GM18508 (cell line): ENCODE data around the gene GCH1.
"Not testable (repeated sequence)": the region's sequence is repeated elsewhere in the genome, so short reads cannot be mapped to it uniquely, and the experiment has no call there.

Experiments
- ATAC-seq: cut with Tn5 transposase; IDR thresholded peaks from one replicate; pipeline ENCODE4 v1.9.1; 2021; ENCODE audit warnings: moderate number of reproducible peaks; ENCODE audit not compliant: insufficient read depth, unreplicated experiment

The GCH1 gene, protein sequence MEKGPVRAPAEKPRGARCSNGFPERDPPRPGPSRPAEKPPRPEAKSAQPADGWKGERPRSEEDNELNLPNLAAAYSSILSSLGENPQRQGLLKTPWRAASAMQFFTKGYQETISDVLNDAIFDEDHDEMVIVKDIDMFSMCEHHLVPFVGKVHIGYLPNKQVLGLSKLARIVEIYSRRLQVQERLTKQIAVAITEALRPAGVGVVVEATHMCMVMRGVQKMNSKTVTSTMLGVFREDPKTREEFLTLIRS

DNA sequence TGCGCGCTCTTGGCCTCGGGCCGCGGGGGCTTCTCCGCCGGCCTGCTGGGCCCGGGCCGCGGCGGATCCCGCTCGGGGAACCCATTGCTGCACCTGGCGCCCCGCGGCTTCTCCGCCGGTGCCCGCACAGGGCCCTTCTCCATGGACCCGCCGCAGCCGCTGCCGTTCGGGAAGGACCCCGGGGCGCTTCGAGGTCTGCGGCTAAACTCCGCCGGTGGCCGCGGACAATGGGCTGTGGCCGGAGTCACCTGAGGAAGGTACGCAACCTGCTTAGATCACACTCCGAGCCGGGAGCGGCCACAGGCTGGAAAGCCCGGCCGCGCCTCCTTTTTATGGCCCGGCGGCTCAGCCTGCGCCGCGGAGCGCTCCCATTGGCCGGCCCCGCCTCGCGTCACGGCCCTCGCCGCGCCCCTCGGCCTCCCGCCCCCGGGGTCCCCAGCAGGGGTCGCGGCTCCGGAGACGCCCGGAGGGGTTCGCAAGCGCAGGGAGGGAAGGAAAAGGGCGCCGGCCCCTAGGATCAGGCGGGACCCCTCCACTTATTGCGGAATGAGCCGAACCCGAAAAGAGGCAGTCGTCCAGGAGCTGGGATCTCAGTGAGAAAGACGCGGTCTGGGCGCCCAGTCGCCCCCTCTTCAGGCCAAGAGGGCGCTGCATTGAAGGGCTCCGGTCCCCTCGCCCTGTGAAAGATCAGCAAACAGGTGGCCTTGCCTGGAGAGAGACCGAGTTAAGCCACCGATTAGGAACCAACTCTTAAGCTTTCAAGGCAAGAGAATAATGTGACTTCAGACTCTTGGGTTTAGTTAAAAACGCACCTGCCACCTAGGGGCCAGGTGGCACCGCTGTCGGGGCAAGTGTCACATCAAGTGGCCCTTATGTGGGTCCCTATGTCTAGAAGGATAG is at the start of gene GCH1:
TSS of gene GCH1 (minus strand) at position 306 of the 900 bp plus-strand sequence. CDS start at position 143, 163 bp downstream.
- peak; percentile 42 for ATAC-seq

DNA sequence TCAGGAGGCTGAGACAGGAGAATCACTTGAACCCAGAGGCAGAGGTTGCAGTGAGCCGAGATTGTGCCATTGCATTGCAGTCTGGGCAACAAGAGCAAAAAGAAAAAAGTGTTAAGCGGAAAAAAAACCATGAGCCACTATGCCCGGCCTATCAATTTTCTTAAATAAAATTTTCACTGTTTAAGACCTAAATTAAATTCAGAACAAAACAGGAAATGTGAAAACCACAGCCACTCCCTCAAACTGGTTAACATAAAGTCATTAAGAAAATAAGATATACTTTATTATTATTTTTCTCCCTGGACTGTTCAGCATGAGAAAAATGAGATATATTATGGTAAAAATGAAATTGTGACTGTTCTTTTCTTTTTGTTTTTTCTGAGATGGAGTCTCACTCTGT is 44.6 kb upstream of the GCH1 start:
- no peak for ATAC-seq

DNA sequence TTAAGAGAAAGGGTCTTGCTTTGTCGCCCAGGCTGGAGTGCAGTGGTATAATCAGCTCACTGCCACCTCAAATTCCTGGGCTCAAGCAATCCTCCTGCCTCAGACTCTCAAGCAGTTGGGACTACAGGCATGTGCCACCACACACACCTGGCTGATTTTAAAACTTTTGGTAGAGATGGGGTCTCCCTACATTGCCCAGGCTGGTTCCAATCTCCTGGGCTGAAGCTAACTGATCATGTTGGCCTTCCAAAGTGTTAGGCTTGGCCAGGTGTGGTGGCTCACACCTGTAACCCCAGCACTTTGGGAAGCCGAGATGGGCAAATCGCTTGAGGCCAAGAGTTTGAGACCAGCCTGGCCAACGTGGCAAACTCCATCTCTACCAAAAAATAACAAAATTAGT is 43.9 kb upstream of the GCH1 start:
- ATAC-seq = no peak

DNA sequence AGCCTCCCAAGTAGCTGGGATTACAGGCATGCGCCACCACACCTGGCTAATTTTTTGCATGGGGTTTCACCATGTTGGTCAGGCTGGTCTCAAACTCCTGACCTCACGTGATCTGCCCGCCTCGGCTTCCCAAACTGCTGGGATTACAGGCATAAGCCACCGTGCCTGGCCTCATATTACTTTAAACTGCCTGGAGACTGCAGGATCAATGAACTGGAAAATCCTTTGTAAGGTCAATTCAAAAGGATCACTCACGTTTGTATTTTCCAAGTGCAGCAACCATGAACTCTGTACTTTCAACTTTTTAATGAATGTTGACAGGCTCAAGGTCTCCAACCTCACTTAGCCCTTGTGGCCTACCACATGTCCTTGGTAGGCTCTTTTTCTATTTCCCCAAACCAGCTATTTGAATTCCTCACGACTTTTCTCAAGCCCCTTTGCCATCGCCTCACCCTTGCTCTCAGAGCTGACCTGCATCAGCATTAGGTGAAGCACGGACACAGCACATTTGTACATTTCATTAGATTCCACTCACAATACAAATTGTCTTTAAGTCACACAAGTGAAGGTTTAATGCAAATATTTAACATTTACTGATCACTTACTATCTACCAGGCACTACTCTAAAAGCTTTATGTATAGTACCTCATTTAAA is 42.2 kb upstream of the GCH1 start:
- no peak for ATAC-seq

DNA sequence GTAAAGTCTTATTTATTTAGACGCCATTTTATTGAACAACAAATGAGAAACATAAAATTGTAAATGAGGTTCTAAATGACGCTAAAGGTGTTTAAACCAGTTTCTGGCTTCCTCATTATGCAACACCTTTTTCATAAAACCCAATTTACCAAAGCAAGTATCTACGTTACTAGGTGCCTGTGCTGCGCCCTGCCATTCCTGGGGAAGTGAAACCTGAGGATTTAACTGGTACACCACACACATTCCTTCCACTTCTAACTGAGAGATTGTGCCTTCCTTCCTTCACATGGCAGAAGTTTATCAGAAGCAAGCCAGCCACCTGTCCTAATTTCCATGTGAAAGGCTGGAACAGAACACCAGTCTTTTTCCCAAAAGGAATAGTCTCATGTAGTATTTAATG is 40.3 kb upstream of the GCH1 start:
- ATAC-seq = no peak

DNA sequence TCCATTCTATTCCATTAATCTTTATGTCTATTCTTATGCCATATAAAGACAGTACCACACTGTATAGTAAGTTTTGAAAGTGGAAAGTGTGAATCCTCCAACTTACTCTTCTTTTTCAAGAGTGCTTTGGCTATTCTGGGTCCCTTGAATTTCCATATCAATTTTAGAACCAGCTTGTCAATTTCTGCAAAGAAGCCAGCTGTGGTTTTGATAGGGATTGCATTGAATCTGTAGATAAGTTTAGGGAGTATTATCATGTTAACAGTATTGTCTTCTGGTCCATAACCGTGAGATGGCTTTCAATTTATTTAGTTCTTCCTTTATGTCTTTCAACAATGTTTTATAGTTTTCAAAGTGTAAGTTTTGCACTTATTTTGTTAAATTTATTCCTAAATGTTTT is 34.2 kb upstream of the GCH1 start:
- ATAC-seq = no peak

DNA sequence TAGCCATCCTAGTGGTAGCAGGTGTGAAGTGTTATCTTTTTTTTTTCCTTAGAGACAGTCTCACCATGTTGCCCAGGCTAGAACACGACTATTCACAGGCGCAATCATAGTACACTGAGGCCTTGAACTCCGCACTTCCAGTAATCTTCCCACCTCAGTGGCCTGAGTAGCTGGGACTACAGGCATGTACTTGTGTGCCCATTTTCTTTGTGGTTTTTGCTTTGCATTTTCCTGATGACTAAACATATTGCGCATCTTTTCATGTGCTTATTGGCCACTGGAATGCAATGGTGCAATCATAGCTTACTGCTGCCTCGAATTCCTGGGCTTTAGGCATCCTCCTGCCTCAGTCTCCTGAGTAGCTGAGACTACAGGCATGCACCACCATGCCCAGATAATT is 33.3 kb upstream of the GCH1 start:
- no peak for ATAC-seq

DNA sequence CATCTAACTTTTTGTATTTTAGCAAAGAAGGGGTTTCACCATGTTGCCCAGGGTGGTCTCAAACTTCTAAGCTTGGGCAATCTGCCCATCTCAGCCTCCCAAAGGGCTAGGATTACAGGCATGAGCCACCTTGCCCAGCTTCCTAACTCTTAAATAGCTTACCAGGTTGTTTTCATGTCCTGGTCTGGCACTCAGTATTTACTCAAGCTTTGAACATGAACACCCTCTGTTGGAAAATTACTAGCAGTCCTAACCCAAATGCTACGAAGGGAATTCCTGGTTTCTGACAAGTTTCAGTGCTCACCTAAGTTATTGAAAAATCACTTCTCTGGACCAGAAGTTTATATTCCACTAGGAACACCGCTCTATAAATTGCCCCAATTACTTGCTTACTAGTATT is 32.5 kb upstream of the GCH1 start:
- ATAC-seq = no peak

DNA sequence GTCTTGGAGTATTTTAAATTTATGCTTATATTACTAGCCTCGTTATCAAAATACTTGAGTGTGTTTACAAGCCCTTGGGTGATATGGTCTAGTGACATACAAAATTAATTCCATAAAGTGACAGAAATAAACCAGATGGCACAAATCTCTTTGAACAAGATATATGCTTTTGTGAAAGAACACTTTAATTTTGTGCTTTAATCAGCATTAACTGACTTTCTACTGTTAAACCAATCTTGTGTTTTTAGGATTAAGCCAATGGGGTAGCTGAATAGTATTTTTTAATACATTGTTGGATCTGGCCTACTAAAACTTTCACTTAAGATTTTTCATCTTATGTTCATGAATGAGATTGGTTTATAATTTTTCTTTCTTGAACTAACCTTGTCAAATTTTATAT is 30.4 kb upstream of the GCH1 start:
- ATAC-seq = no peak

DNA sequence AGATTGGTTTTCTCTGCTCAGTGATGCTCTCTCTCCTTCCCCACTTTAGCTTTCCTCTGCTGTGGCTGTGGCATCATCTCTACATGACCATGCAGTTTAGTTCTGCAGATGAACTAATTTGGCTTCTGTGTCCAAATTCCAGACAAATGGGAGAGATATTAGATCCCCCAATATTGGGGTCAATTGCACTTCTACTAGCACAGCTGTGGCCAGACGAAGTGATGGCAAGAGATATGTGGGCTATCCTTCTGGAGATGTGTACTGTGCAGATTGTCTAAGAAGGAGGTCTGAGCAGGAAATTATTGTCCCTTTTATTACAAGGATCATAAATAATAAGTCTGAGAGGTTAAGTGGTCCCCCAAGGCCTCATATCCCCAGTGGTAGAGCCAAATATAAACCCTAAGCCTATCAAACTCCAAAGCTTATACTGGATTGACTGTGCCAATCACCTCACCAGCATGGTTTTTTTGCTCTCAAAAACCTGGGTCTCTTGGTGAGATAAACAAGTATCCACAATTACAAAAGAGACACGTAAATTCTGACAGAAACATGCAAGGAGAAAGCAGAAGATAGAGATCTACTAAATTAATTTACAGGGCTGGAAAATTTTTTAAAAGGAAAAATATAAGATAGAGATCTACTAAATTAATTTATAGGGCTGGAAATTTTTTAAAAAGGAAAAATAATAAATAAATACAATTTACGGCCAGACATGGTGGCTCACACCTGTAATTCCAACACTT is 29.1 kb upstream of the GCH1 start:
- no peak for ATAC-seq

DNA sequence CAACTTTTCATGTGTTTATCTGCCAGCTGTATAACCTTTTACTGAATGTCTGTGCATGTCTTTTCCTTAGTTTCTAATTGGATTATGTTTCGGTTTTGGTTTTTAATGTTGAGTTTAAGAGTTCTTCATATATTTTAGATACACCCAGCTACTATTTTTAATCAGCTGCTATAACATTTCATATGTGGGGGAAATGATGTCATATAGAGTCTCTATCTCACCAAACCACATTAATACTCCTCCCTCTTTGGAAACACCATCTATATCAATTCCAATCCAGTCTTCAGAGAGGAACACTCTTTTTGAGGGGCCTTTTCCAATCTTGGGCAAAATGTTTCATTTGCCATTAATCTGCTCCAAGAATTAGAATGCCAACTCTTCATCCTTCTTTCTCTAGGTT is 28.5 kb upstream of the GCH1 start:
- no peak for ATAC-seq

DNA sequence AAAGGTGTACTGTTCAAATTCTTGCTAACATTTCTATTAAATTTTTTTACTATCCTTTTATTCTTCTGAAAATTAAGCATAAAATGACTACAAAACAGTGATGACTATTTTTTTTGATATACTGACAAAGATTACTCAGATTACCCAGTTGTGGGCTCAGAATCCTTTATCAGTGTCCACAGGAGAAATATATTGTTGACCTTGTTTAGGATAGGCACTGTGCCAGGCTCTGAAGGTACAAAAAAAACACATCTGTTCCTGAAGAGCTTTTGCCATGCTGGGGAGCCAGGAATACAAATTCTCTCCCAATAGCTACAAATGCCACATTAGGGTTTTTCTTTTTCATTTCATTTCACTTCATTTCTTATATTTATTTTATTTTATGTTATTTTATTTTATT is 26.9 kb upstream of the GCH1 start:
- no peak for ATAC-seq

DNA sequence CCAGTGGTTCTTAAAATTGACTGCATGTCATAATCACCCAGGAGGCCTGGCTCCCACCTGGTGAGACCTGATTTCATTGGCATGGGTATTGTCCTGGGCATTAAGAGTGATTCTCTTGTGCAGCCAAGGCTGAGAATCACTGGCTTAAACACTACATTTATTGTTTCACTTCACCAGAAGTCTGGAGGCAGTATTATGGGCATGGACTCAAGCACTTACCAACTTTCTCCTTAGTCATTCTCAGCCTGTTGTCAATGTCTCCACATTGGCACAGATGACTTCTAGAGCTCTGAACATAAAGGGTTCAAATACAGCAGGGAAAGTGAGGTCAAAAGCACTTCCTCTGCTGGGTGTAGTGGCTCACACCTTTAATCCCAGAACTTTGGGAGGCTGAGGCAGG is 25.6 kb upstream of the GCH1 start:
- no peak for ATAC-seq

DNA sequence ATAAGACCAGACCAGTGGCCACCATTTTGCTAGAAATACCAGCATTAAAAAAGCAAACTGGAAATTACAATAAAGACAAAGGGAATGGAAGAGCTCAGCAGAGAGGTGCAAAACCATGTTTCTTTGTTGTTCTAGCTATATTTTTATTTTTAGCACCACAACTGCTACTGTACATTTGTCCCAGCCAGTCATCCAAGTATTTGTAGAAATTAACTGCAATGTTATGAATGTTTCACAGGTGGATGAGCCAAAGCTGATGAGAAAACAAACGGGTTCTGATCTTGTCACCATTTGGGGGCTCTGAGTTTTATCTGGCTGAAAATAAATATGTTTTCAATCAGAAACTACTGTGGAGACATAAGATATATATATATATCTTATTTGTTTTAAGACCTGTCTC is 24.9 kb upstream of the GCH1 start:
- no peak for ATAC-seq

DNA sequence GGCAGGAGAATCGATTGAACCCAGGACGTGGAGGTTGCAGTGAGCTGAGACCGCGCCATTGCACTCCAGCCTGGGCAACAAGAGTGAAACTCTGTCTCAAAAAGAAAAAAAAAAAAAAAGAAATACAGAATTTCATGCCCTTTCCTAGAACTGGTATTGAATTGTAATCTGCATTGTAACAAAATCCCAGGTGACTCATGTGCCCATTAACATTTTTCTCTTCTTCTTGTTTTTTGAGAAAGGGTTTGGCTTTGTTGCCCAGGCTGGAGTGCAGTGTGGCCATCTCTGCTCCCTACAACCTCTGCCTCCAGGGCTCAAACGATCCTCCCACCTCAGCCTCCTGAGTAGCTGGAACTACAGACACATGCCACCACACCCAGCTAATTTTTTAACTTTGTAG is 23.9 kb upstream of the GCH1 start:
- not testable (repeated sequence) for ATAC-seq

DNA sequence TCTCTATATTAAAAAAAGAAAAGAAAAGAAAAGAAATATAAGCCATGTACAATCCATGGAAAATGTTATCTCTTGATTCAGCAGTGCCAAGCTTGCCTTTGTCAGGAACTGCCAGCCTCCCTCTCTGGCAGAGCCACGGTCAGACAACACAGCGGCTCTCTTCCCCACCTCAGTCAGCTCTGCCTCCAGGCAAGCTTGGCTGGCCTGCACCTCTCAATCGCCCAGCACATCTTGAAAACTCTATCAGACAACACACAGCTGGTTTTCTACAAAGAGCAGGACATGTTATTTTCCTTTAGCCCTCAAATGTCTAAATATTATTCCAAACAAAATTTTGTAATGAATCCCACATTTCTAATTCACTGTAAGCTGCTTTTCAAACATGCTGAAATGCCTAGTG is 20.0 kb upstream of the GCH1 start:
- no peak for ATAC-seq

DNA sequence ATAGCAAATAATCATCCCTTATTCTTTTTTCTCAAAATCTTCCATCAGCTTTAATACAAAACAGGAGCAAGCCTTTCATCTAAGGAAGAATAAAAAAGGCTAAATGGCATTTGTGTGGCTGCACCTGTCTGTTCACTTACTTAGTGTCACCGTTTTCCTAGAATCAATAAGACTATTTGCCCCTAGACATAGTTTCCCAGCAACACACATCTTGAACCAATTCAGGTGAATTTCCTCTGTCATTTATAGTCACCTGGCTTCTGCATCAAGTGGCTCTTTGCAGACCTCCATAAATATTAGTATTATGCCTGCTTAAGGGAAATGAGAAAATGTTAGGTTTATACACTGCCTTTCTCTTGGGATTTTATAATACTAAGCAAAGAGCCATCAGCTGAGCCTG is 17.4 kb upstream of the GCH1 start:
- no peak for ATAC-seq

DNA sequence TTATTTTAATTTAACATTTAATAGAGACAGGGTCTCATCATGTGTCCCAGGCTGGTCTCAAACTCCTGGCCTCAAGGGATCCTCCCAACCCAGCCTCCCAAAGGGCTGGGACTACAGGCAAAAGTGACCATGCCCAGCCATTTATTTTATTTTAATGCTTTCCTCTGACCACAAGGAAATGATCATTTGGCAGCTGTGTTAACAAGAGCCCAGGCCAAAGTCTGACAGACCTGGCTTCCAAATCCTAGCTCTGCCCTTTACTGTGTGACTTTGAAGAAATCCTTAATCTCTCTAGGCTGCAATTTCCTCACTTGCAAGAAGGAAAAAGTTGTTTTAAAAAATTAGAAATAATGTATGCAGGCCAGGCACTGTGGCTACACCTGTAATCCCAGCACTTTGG is 16.7 kb upstream of the GCH1 start:
- ATAC-seq = no peak

DNA sequence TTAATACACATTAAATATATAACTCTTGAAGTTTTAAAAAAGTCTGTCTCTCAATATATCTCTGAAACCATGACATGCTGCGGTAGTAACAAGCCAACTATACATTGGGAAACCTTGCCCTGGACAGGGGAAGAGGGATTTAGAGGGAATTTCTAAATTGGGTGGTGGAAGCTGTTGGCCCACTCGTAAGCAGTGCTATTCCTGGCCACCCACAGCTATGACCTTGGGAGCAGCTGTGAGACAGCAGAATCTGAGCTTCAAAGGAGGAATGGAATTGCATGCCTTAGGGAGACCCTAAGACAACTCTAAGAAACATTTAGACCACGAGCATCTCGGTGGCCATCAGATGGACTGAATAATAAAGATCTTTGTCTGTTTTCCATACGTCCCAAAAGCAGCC is 15.8 kb upstream of the GCH1 start:
- ATAC-seq = no peak

DNA sequence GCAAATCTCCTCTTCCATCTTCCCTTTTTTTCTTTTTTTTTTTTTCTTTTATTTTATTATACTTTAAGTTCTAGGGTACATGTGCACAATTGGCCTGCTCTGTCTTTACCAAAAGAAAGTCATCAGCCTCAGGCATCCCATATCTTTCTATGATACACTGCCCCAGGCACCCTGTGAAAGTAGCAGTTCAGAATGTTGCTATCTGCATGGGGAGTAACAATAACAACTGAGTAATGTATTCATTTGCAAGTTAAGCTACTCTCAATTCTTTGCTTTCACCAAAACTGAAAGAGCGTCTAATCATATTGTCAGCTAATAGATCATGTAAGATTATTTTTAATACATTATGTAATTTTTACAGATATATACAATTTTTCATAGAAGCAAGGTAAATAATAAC is 13.5 kb upstream of the GCH1 start:
- no peak for ATAC-seq
